Measurements from ENCODE around the gene TXK. TPM values are rescaled to one million over a fixed set of nuclear protein-coding genes. Genes with fewer than 3 reads are reported as not detected.

TXK gene
- total RNA-seq, 1 experiment from 2014 or later: 1.7 TPM

- CTCF ChIA-PET: no interaction called here
- intact Hi-C loops (cut with micrococcal nuclease): no loop called here
Measured at GRCh38 chr4:48137846-48138245, 3.8 kb upstream of the TXK start.

GRCh38 chr4:48133669-48134068, 381 bp downstream of the TXK start:
- Histone ChIP-seq H3K9me3 (ENCODE audit: control insufficient read depth in 1 of 2, insufficient read depth in 1 of 2, low read depth in 1 of 2, low read length in 2 of 2) (no peaks in the 10 kb centered on the region), H3K4me2 (ENCODE audit: low read length) (no peak overlapping the region), H3K27ac (ENCODE audit: low read depth, low read length) (no peak overlapping the region), H3K9me2 (ENCODE audit: insufficient read depth) (no peaks in the 10 kb centered on the region), H4K20me1 (ENCODE audit: insufficient read depth) (no peaks in the 10 kb centered on the region), H3K36me3 (ENCODE audit: control insufficient read depth in 1 of 2, insufficient read depth in 2 of 2, low read length in 2 of 2) (no peaks in the 10 kb centered on the region), H2AFZ (ENCODE audit: low read depth, low read length, poor library complexity, severe bottlenecking) (no peak overlapping the region), H3K4me3 (replicated peaks in 1 of 2; ENCODE audit: low read depth in 1 of 2, low read length in 2 of 2) (no peak overlapping the region), H3K4me1 (ENCODE audit: control insufficient read depth in 1 of 2, insufficient read depth in 2 of 2, low read length in 2 of 2) (peaks cover 14 to 17% of the 10 kb centered on the region in 2 experiments), H3K79me2 (ENCODE audit: insufficient read depth, low read length) (no peaks in the 10 kb centered on the region), H3K27me3 (ENCODE audit: insufficient read depth, low read length) (no peaks in the 10 kb centered on the region), H3K9ac (ENCODE audit: low read length) (no peak overlapping the region)
- ChIA-PET CTCF (no interaction called here), POLR2A (no interaction called here), RAD21 (ENCODE audit: low non-redundant PET in 1 of 2, low total read pairs in 2 of 2, uncharacterized antibody in 2 of 2, unreplicated experiment in 2 of 2) (no interaction called here)
- no TSS peak for BruUV-seq (replicated peaks)
- intact Hi-C loops (cut with micrococcal nuclease): no loop called here
- TF ChIP-seq POLR2A (IDR thresholded peaks at IDR 0.05; ENCODE audit: borderline replicate concordance, extremely low read depth, insufficient read depth, insufficient read length) (no peak), FOSL1 (IDR thresholded peaks at IDR 0.05; ENCODE audit: low read depth) (no peak), MAX (IDR thresholded peaks at IDR 0.05) (no peak), ATF3 (IDR thresholded peaks at IDR 0.05) (no peak), CTCF (IDR thresholded peaks at IDR 0.05 in 2 of 3, conservative IDR thresholded peaks at IDR 0.05 in 1 of 3; ENCODE audit: borderline replicate concordance in 1 of 3, insufficient read depth in 1 of 3, low read depth in 2 of 3, low read length in 2 of 3) (no peak)
- DNase-seq (ENCODE audit: low read depth, low spot score): no peak
- no peak for ATAC-seq

More at GRCh38 chr4:48137846-48138245, 3.8 kb upstream of the TXK start:
- no peaks in the 10 kb centered on the region for H3K36me3 ChIP-seq (ENCODE audit: control insufficient read depth in 1 of 2, insufficient read depth in 2 of 2, low read length in 2 of 2)
- no peaks in the 10 kb centered on the region for H3K9me3 ChIP-seq (ENCODE audit: control insufficient read depth in 1 of 2, insufficient read depth in 1 of 2, low read depth in 1 of 2, low read length in 2 of 2)
- no peak overlapping the region for H2AFZ ChIP-seq (ENCODE audit: low read depth, low read length, poor library complexity, severe bottlenecking)
- no peaks in the 10 kb centered on the region for H4K20me1 ChIP-seq (ENCODE audit: insufficient read depth)
- ChIA-PET RAD21 (ENCODE audit: low non-redundant PET in 1 of 2, low total read pairs in 2 of 2, uncharacterized antibody in 2 of 2, unreplicated experiment in 2 of 2) (no interaction called here), POLR2A (no interaction called here)
- no peaks in the 10 kb centered on the region for H3K9me2 ChIP-seq (ENCODE audit: insufficient read depth)
- H3K4me2 ChIP-seq (ENCODE audit: low read length): no peak overlapping the region
- DNase-seq (ENCODE audit: low read depth, low spot score): no peak
- no TSS peak for BruUV-seq (replicated peaks)
- no peaks in the 10 kb centered on the region for H3K4me1 ChIP-seq (ENCODE audit: control insufficient read depth in 1 of 2, insufficient read depth in 2 of 2, low read length in 2 of 2)
- H3K9ac ChIP-seq (ENCODE audit: low read length): no peak overlapping the region
- no peaks in the 10 kb centered on the region for H3K27me3 ChIP-seq (ENCODE audit: insufficient read depth, low read length)
- no peak overlapping the region for H3K27ac ChIP-seq (ENCODE audit: low read depth, low read length)
- no peaks in the 10 kb centered on the region for H3K79me2 ChIP-seq (ENCODE audit: insufficient read depth, low read length)
- TF ChIP-seq ZNF274 (IDR thresholded peaks at IDR 0.05; ENCODE audit: low read depth, low read length): no peak
- TF ChIP-seq MAX (IDR thresholded peaks at IDR 0.05): no peak
- ATAC-seq: no peak
- H3K4me3 ChIP-seq (replicated peaks in 1 of 2; ENCODE audit: low read depth in 1 of 2, low read length in 2 of 2): no peak overlapping the region

Data from HCT116 (cell line).